Measurements from ENCODE around the gene SCG3. TPM values are rescaled to one million over a fixed set of nuclear protein-coding genes. Genes with fewer than 3 reads are reported as not detected.

SCG3 gene
- total RNA-seq, 2 donors from 2014 or later: 0.23 to 2.0 TPM

DNA sequence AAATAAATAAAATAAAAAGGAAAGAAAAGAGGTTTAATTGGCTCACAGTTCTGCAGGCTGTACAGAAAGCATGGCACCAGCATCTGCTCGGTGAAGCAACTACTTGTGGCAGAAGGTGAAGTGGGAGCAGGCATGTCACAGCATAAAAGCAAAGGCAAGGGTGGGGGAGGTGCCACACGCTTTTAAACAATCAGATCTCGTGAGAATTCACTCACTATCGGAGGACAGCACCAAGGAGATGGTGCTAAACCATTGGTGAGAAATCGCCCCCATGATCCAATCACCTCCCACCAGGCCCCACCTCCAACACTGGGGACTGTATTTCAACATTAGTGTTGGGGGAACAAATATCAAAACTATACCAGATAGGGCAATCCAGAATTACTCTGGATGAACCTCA lies 15.3 kb downstream of the SCG3 start:
- no peak for DNase-seq (ENCODE audit: low spot score)
- H3K27me3 ChIP-seq (replicated peaks; ENCODE audit: insufficient read depth): no peaks in the 10 kb centered on the region
- no peaks in the 10 kb centered on the region for H3K4me1 ChIP-seq (replicated peaks)
- WGBS: 81% methylated on average over 5 of the region's 5 CpGs
- intact Hi-C loops (cut with DNase I): no loop called here
- no peak for TF ChIP-seq POLR2AphosphoS5 (IDR thresholded peaks at IDR 0.05)
- no peak overlapping the region for H3K27ac ChIP-seq
- H3K9me3 ChIP-seq: no peaks in the 10 kb centered on the region
- no peak overlapping the region for H3K4me3 ChIP-seq
- H3K36me3 ChIP-seq: no peaks in the 10 kb centered on the region

DNA sequence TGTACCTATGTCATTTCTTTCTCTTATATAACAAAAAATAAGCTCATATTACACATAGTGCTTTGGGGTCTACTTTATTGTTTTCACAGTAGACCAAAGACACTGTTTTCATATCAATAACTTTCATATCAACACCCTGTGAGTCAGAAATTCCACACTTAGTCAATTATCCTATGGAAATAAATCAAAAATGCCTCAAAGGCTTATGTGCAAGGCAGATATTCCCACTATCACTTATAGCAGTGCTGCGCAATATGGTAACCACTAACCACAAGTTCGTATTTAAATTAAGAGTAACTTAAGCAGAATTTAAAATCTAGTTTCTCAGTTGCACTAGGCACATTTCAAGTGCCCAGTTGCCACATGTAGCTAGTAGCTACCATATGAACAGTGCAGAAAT lies 15.9 kb downstream of the SCG3 start:
- no peaks in the 10 kb centered on the region for H3K9me3 ChIP-seq
- DNase-seq (ENCODE audit: low spot score): no peak
- H3K36me3 ChIP-seq: no peaks in the 10 kb centered on the region
- H3K27ac ChIP-seq: no peak overlapping the region
- intact Hi-C loops (cut with DNase I): no loop called here
- 96% methylated on average over 2 of the region's 2 CpGs for WGBS
- no peaks in the 10 kb centered on the region for H3K4me1 ChIP-seq (replicated peaks)
- TF ChIP-seq POLR2A (IDR thresholded peaks at IDR 0.05): no peak
- no peak for TF ChIP-seq POLR2AphosphoS5 (IDR thresholded peaks at IDR 0.05)
- TF ChIP-seq, protein P1, sequence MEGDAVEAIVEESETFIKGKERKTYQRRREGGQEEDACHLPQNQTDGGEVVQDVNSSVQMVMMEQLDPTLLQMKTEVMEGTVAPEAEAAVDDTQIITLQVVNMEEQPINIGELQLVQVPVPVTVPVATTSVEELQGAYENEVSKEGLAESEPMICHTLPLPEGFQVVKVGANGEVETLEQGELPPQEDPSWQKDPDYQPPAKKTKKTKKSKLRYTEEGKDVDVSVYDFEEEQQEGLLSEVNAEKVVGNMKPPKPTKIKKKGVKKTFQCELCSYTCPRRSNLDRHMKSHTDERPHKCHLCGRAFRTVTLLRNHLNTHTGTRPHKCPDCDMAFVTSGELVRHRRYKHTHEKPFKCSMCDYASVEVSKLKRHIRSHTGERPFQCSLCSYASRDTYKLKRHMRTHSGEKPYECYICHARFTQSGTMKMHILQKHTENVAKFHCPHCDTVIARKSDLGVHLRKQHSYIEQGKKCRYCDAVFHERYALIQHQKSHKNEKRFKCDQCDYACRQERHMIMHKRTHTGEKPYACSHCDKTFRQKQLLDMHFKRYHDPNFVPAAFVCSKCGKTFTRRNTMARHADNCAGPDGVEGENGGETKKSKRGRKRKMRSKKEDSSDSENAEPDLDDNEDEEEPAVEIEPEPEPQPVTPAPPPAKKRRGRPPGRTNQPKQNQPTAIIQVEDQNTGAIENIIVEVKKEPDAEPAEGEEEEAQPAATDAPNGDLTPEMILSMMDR (IDR thresholded peaks at IDR 0.05): no peak
- no peaks in the 10 kb centered on the region for H3K27me3 ChIP-seq (replicated peaks; ENCODE audit: insufficient read depth)
- no peak overlapping the region for H3K4me3 ChIP-seq

DNA sequence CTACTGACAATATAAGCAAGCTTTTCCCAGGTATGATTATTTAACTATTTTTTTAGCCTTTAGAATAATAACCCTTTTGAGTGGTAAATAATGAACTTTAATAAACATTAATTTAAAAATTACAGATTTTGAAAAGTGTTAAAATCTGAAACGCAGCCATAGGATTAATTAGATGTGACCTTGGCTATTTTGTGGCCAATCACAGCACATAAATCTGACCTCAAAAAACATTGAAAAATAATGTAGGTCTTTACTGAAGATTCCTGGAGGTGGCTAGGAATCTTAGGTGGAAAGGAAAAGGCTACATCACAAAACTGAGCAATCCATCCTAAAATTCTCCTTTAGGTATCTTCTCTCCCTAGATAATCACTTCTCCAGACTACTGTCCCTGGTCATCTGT lies 18.1 kb downstream of the SCG3 start:
- 79% methylated on average over 1 of the region's 1 CpG for WGBS

DNA sequence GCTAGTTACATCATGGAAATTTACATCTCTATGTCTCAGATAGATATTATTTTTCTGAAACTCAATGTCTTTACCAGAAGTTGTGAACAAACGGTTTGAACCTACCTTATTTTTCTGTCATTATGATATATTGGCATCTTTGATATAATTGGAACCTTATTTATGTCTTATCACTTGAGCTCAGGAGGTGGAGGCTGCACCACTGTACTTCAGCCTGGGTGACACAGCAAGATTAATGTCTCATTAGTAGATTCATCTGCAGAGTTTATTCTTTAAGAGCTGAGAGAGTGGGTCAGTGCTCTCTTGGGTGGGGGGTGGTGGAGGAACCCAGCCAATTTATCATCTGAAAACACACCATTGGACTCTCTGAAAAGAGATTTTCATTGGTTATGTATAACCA lies 21.4 kb downstream of the SCG3 start:
- intact Hi-C loops (cut with DNase I): no loop called here
- H3K4me1 ChIP-seq (replicated peaks): no peaks in the 10 kb centered on the region
- H3K36me3 ChIP-seq: no peaks in the 10 kb centered on the region
- H3K27me3 ChIP-seq (replicated peaks; ENCODE audit: insufficient read depth): no peaks in the 10 kb centered on the region
- TF ChIP-seq POLR2AphosphoS5 (IDR thresholded peaks at IDR 0.05) (no peak), POLR2A (IDR thresholded peaks at IDR 0.05) (no peak)
- TF ChIP-seq, protein P1 (IDR thresholded peaks at IDR 0.05): no peak
- H3K4me3 ChIP-seq: no peak overlapping the region
- H3K9me3 ChIP-seq: no peaks in the 10 kb centered on the region
- H3K27ac ChIP-seq: no peak overlapping the region
- no peak for DNase-seq (ENCODE audit: low spot score)
- 53% methylated on average over 1 of the region's 1 CpG for WGBS

More for the DNA sequence above, 18.1 kb downstream of the SCG3 start:
- H3K36me3 ChIP-seq: no peaks in the 10 kb centered on the region
- H3K4me1 ChIP-seq (replicated peaks): no peaks in the 10 kb centered on the region
- H3K4me3 ChIP-seq: no peak overlapping the region
- no peaks in the 10 kb centered on the region for H3K27me3 ChIP-seq (replicated peaks; ENCODE audit: insufficient read depth)
- H3K9me3 ChIP-seq: no peaks in the 10 kb centered on the region
- DNase-seq (ENCODE audit: low spot score): no peak
- intact Hi-C loops (cut with DNase I): no loop called here
- TF ChIP-seq POLR2A (IDR thresholded peaks at IDR 0.05) (no peak), POLR2AphosphoS5 (IDR thresholded peaks at IDR 0.05) (no peak)
- TF ChIP-seq, protein P1 (IDR thresholded peaks at IDR 0.05): no peak
- H3K27ac ChIP-seq: no peak overlapping the region

DNA sequence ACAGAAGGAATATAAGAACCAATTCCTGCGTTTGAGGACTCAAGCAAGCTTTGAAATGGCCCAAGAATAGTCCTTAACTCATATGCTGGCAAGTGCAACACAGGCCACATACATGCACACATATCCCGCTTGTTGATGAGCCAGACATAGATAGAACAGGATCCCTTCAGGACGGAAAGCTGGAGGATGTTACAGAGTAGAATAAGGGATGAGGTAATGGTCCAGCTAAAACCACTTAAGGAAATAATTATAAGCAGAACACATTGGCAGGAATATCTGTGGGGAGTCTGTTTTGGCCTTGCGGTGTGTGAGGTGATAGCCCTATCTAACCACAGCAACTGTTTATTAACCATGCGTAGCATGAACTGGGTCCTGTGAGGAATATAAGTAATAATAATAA lies 25.0 kb downstream of the SCG3 start:
- no peak for TF ChIP-seq POLR2AphosphoS5 (IDR thresholded peaks at IDR 0.05)
- TF ChIP-seq POLR2A (IDR thresholded peaks at IDR 0.05): no peak
- TF ChIP-seq, protein P1 (IDR thresholded peaks at IDR 0.05): no peak
- Histone ChIP-seq H3K27ac (no peak overlapping the region), H3K4me1 (replicated peaks) (no peaks in the 10 kb centered on the region), H3K4me3 (no peak overlapping the region), H3K9me3 (no peaks in the 10 kb centered on the region), H3K36me3 (no peaks in the 10 kb centered on the region), H3K27me3 (replicated peaks; ENCODE audit: insufficient read depth) (no peaks in the 10 kb centered on the region)
- intact Hi-C loops (cut with DNase I): no loop called here
- WGBS: 58% methylated on average over 5 of the region's 5 CpGs
- DNase-seq (ENCODE audit: low spot score): no peak
